Mucosa of descending colon (tissue), 3 donors: ENCODE measurements around the gene AGAP1. TPM values are rescaled to one million over a fixed set of nuclear protein-coding genes. Genes with fewer than 3 reads are reported as not detected.

Experiments
- ATAC-seq: fragments of 200-7000 bp; cut with Tn5 transposase; one replicate; pipeline ENCODE4 v1.9.1; 2020; ENCODE audit warnings: mild to moderate bottlenecking, moderate library complexity
- DNase-seq, 3 donors: peaks; one replicate each; pipeline ENCODE4 v3.0.0-alpha.2; 2020
- H3K36me3 ChIP-seq: fragments of 200-600 bp; one replicate; pipeline ENCODE4 v1.8.0; 2021; ENCODE audit warnings: low read depth, mild to moderate bottlenecking
- H3K4me1 ChIP-seq: fragments of 200-600 bp; one replicate; pipeline ENCODE4 v1.8.0; 2021; ENCODE audit warnings: low read depth, mild to moderate bottlenecking
- H3K4me3 ChIP-seq: fragments of 200-600 bp; one replicate; pipeline ENCODE4 v1.8.0; 2021; ENCODE audit warnings: mild to moderate bottlenecking
- H3K9me3 ChIP-seq: fragments of 200-600 bp; one replicate; pipeline ENCODE4 v1.8.0; 2021; ENCODE audit warnings: mild to moderate bottlenecking
- CTCF ChIP-seq: fragments of 200-600 bp; IDR thresholded peaks from one replicate; pipeline ENCODE4 v1.8.0; 2022; ENCODE audit warnings: antibody characterized with exemption, mild to moderate bottlenecking
- intact Hi-C, 2 donors: fragments of 100-400 bp; cut with DNase I in 1 of 2; cut with micrococcal nuclease in 1 of 2; formaldehyde crosslinking; loops; one replicate each; pipeline versions ENCODE4 v1.11.0 to v1.11.1; 2022; cut with DNase I, micrococcal nuclease
- total RNA-seq, 3 donors: library from RNA; stranded (reverse); fragmentation: NEBNext Ultra II Directional in 2 of 3; extraction: Animal tissue kit (Norgen Biotek cat#: 25700) in 2 of 3; gene quantifications; one replicate each; pipeline versions ENCODE4 v1.2.1 to v1.2.4, GENCODE V29; 2021 to 2023
- donor health status: DM: no; HTN: no; CAD: no; lungs with moderate emphysema.
- donor health status: DM: no; HTN: no; CAD: no.
- donor health status: DM: no; HTN: yes; CAD: no.

The AGAP1 gene
- total RNA-seq, 3 donors from 2014 or later: 68.1 to 112 (median 88.9) TPM

DNA sequence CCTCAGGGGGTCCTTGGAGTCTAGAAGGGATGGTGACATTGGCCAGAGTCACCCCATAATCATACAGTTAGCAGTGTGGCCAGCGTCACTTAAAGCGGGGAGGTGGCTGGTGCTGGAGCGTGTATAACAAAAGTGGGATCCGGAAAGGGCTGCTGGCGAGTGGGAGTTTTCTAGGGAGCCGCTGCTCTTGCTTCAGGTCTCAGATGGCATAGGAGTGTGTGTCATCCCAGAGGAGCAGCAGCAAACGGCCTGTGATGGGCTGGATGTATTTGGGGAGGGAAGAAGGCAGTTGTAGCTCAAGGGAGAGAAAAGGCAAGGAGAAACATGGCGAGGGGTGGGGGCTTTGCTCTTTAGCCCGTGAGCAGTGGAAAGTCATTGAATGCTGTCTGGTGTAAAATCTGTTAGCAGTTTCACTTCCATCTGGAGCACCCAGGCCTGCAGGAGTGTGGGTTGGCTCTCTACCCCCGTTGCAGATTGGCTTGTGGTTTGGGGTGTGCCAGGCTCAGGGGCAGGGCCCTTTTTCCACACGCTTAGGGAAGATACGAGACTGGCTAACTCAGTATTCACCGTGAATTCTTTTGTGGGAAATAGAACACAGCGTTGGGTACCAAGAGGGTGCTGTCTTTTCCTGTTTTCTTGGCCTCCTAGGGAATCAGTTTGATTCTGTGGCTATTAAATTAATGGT, 120.5 kb downstream of the AGAP1 start:
- DNase-seq: no peak
- intact Hi-C loops: no loop called here
- TF ChIP-seq CTCF: no peak
- peak; percentile 85 for ATAC-seq
- Histone ChIP-seq H3K36me3 (no peaks in the 10 kb centered on the region), H3K4me3 (no peak overlapping the region), H3K9me3 (no peaks in the 10 kb centered on the region), H3K4me1 (peaks cover 12% of the 10 kb centered on the region)

DNA sequence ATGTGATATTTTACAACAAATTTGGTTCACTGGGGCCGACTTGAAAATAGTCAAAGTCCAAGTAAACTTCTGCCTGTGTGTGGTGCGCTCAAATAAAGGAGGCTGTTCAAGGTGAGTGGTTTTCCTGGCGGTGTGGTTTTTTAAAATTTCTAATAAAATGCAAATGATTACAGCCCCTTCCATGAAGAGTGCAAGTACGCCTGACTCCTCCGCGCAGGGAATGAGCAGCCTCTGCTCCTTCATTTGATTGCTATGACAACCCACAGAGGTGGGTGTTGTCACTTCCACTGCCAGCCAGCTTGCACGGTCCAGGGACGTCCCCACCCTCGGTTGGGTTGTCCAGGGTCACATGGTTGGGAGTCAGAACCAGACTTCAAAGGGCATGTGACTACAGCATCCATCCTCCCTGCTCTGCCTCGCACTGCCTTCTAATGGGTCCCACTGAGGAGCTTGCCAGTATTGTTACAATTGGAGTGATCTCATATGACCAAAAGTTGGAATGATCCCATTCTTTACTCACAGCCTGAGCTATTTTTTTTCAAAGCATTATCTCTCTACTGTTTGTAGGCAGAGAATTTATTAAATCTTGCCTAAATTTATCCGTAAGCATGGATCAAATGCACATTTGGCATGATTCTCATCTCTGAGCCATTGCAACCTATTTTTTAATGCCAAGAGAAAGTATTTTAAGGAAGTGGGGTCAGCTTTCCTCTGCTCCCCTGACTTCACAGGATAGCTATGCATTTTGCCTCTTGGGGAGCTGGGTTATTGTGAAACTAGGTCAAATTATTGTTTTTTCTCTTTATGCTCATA, 121.3 kb downstream of the AGAP1 start:
- no peaks in the 10 kb centered on the region for H3K36me3 ChIP-seq
- peak in 1 of 3 donors; percentile 49 for DNase-seq
- H3K4me3 ChIP-seq: no peak overlapping the region
- H3K4me1 ChIP-seq: peaks cover 12% of the 10 kb centered on the region
- peak; percentile 54 for ATAC-seq
- no peaks in the 10 kb centered on the region for H3K9me3 ChIP-seq
- intact Hi-C loops: no loop called here
- no peak for TF ChIP-seq CTCF

GRCh38 chr2:235616885-235617284, 123.0 kb downstream of the AGAP1 start:
- TF ChIP-seq CTCF: no peak
- ATAC-seq (no peak), DNase-seq (no peak)
- H3K36me3 ChIP-seq: no peaks in the 10 kb centered on the region
- no peak overlapping the region for H3K4me3 ChIP-seq
- peaks cover 12% of the 10 kb centered on the region for H3K4me1 ChIP-seq
- H3K9me3 ChIP-seq: no peaks in the 10 kb centered on the region
- intact Hi-C loops: no loop called here

DNA sequence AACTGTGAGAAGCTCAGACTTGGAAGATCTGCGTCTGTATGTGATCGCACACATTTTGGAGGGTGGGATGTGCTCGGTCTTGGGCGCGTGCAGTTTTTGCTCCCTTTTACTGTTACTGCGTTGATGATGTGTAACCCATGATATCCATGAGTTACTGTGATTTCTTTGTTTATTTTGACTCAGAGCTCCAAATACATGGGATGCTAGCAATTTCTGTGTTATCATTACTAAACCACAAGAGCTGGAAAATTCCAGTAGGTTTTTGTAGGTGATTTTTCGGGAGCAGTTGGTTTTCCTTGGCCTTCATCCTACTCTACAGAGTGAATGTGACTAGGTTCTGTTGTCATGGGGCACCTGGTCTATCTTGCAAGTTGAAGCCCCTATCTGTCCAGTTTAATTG, 124.2 kb downstream of the AGAP1 start:
- H3K9me3 ChIP-seq: no peaks in the 10 kb centered on the region
- intact Hi-C loops: no loop called here
- DNase-seq (no peak), ATAC-seq (no peak)
- H3K4me3 ChIP-seq: no peak overlapping the region
- no peaks in the 10 kb centered on the region for H3K36me3 ChIP-seq
- H3K4me1 ChIP-seq: peaks cover 12% of the 10 kb centered on the region
- no peak for TF ChIP-seq CTCF

- no peak overlapping the region for H3K4me3 ChIP-seq
- H3K4me1 ChIP-seq: peaks cover 10% of the 10 kb centered on the region
- DNase-seq (no peak), ATAC-seq (no peak)
- no peaks in the 10 kb centered on the region for H3K36me3 ChIP-seq
- no peak for TF ChIP-seq CTCF
- no peaks in the 10 kb centered on the region for H3K9me3 ChIP-seq
- intact Hi-C loops: no loop called here
Observed at GRCh38 chr2:235619544-235619943, 125.7 kb downstream of the AGAP1 start.
